Glomerular visceral epithelial cell (primary cell): Measurements from ENCODE around the gene GALNTL6.
"Not testable (repeated sequence)": the region's sequence is repeated elsewhere in the genome, so short reads cannot be mapped to it uniquely, and the experiment has no call there.

Experiments
- DNase-seq: peaks from one replicate; pipeline ENCODE4 v3.0.0-alpha.2; 2016; ENCODE audit errors: extremely low spot score

Gene GALNTL6

GRCh38 chr4:172740434-172740833, 927.2 kb downstream of the GALNTL6 start:
- DNase-seq: no peak

DNA sequence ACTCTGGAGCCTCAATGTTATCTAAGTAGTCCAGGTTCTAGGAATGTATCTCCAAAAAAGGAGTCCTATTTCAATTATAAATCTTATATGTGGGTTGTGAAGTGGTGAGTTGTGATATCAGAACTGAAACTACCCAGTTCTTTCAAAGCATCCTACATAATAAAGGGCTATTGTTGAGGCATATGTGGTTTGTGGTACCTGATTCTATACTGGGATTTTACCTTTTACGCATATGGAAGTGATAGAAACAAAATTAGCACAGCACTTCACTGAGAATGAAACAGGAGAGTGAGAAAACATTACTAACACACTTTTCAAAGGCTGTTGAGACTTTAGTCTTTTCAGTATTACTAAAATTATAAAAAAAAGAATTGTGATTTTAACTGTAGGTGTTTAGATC, 937.7 kb downstream of the GALNTL6 start:
- no peak for DNase-seq

- no peak for DNase-seq
These were observed 938.3 kb downstream of the GALNTL6 start for GRCh38 chr4:172751550-172751949.

- peak; percentile 40 for DNase-seq
These were observed 945.6 kb downstream of the GALNTL6 start for GRCh38 chr4:172758586-172759340.

DNA sequence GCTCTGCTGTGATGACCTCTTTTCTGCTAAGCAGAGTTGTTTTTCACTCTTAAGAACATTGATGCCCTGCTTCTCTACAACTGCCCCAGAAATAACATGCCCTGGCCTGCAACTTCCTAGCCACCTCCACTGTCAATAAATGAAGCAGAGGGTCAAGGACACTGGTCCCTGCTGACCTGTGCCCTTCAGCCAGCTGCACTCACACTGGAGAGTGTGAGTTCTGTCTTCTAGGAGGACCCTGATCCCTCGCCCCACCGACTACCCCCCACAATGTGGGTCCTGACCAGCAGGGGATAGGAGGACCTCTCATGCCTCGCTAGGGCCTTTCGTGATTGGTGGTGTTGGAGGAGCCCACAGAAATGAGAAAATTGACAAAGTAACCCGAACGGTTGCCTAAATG, 947.3 kb downstream of the GALNTL6 start:
- no peak for DNase-seq

DNA sequence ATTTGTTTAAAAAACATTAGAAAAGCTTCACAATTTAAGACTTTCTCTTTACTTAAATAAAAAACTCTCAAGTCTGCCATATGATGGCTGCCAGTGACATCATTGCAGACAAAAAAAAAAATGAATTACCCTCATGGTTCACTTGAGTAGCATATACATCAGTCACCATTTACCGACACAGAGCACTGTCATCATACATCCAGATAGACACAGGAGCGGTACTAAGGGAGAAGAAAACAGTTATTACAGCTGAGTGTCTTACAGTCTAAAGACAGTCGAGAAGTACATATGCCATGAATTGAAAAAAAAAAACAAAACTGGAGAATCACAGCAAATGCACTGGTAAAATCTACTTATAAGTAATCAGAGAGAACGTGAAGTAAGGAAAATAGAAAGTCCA, 949.7 kb downstream of the GALNTL6 start:
- DNase-seq: no peak

DNA sequence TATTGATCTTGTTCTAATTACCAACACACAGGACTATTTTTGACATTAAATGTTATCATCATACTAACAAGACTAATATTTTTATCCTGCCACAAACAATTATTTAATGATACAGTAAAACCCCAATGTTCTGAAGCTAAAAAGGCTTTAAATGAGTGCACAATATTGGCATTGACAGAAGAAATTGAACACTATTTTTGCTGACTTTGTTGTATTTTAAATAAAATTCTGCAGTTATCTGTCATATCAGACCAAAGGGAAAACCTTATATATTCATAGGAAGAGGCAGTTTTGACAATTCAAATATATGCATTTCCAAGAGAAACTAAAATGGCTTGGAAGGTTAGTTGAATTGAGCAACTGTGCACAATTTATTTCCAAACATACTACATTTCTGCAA, 957.6 kb downstream of the GALNTL6 start:
- no peak for DNase-seq

DNA sequence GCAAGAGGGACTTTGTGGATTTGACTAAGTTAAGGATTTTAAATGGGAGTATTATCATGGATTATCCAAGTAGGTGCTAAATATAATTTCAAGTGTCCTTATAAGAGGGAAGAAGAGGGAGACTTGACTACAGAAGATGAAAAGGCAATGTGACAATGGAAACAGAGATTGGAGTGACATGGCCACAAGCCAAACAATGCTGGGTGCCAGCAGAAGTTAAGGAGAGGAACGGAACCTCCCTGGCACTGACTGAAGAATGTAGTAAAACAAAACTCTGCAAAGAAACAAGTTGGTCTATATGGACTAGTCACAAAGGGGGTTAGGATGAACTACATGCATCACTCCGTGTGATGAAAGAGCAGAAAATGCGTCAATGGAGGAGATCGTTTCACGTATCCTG, 959.6 kb downstream of the GALNTL6 start:
- no peak for DNase-seq

DNA sequence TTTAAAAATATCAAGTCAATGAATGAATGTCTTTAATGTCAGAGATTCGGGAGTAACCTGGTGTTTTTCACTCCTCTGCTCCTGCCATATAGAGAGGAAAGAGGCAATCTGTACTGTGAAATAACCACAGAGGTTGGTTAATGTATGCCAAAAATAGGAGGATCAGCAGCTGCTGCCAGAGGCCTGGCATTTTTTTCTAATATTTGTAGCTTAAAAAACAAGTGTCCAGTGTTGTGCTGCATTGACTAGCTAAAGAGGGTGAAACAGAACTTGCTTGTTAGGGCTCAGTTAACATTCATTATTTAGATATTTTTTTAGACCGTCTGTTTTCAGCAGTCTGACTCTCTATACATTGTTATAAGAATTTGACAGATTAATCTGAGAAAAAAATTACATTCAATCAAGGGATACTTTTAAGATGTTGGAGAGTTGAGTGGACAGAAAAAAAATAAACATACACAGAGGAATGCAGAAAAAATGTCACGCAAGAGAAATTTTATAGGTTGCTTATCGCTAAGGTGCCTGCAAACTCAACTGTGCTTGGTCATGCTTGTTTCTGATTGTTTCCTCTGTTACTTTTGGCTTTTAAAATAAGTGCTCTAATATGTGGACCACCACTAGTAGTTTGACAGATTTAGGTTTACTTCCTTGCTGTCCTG, 963.1 kb downstream of the GALNTL6 start:
- DNase-seq: no peak

DNA sequence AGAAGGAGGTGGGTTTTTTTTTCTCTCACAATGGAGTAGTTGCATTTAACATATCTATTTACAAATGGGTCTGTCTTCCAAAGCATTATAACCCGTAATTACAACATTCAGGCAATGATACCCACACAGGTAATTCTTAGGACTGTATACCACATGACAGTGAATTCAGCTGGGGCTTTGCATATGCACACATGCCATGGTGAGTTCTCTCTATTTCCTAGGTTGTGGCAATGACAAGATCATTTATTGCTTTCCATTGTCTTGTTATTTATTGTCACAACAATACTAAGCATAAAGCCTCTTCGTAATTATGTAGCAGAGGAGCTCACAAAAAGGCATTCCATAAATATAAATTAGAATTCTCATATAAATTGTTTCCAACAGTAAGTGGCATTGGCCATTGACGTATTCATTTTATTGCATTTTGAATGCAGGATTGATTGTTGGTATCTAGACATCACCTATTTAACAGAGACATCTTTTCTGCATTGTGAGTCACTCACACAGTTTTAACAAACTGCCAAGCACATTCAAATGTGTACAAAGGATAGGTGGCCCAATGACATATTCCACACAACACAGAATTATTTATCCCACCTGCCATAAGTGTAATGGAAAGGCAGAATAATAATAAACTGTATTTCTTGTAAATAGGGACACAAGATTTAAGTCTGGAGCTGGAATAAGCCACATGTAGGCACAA, 964.7 kb downstream of the GALNTL6 start:
- DNase-seq: no peak

GRCh38 chr4:172778583-172778982, 965.4 kb downstream of the GALNTL6 start:
- DNase-seq: no peak

GRCh38 chr4:172780566-172781081, 967.4 kb downstream of the GALNTL6 start:
- DNase-seq: no peak

DNA sequence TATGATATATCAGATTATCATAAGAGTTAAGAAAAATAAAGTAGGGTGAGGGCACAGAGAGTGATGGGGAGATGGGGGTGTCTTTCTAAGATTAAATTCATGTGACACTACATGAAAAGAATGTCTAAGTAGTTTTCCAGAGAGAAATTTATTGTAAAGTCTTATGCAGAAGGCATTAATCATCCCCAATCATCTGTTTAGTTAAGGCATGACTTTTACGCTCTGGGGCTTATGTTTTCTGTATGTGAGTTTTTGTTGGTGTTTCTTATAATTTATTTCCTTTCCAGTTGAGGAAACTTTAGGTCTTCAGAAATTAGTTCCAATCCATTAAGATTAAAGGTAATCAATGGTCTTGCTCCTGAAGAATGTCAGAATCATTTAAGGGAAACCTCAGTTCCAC, 972.4 kb downstream of the GALNTL6 start:
- no peak for DNase-seq

DNA sequence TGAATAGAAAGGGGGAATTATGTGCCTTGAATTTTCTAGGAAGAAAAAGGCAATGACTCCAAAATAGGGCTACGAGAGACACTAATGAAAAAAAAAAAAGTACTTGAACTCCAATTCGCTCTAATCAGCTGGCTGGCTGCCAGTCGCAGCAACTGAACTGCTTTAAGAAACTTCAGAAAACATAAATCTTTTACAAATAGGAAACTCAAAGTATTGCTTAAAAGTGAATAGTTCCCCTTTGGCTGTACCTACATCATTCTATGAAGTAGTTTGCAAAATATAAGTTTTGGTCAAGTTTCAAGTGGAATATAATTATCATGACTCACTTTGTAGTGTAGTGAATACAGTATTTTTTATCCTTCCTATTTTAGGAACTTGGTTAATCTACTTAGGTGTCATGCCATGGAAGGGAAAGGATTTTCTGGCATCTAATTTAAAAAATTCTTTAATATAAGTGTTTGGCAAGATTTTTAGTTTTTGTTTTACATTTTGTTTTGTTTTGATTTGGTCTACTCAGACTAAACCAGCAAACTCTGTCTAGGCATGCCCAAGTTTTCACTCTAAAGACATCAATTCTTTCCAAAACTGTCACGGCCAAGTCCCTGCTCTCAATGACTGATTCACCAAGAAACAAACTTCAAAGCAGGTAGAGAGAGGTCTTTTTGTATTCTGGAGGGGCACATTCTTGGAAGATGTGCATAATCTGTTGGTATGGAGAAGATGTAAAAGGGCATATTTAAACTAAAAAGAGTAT, 973.0 kb downstream of the GALNTL6 start:
- DNase-seq: no peak

- DNase-seq: no peak
These were observed 973.9 kb downstream of the GALNTL6 start for GRCh38 chr4:172787111-172787510.

DNA sequence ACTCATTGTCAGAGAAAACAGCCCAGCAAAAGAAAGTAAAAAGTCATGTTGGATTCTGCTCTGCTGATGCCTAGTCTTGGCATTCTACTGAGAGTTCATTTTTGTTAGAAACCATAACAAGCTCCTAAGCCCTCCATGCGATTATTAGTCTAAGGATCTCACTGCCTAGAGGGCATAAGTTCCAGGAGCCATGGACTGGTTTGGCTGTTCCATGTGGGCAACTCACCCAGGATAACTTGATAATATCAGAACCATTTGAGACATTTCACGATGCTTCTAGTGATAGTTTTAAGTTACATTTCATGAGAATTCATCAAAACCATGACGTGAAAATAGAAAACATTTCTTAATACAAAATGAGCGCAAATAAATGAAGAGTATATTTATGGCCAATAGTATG, 978.6 kb downstream of the GALNTL6 start:
- DNase-seq: no peak

DNA sequence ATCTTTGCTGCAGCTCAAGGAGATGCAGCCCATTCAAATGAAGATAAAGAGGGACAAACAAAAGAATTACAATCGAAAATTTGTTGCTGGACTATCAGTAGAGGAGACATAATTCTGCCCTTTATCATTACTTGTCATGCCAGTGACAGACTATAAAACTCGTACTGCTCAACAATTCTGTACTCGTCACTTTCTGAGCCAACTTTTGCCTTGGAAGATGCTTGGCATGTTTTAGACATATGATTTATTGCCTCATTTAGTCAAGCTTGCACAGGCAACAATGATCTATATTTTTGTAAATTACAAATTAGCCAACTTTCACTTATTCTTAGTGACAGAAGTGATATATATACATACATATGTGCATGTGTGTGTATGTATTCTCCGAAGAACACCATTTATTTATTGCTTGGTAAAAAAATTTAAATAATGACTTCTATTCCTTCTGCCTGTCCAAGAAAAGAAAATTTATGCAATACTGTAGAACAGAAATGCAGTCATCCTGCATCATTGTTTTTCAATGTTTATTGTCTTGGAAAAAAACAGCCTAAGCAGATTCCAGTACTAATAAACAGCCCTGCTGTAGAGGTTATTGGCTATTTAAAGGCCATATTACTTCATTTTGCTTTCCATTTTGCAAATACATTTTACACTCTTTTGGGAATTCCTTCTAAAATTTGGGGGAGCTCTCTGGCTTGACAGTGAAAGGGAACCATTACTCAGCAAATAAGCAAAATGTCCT, 980.5 kb downstream of the GALNTL6 start:
- no peak for DNase-seq

GRCh38 chr4:172794307-172794703, 981.1 kb downstream of the GALNTL6 start:
- DNase-seq: no peak

- not testable (repeated sequence) for DNase-seq
These were observed 984.1 kb downstream of the GALNTL6 start for GRCh38 chr4:172797281-172797680.

DNA sequence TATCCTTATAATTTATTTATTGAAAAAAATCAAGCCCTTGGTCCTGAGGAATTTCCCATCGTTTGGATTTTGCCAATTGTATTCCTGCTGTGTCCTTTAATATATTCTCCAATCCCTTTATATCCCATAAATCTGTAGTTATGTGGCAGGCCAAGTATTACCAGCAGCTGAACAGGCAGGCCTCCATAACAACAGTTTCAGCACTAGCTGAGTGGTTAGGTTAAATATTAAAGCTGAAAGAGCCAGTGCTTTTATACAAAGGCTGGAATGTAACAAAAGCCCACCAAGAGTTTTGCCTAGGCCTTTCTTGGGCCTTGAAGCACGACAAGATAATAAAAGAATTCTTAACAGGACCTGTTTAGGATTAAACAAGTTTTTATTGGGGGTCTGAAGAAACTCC, 988.8 kb downstream of the GALNTL6 start:
- no peak for DNase-seq

- no peak for DNase-seq
These were observed 993.6 kb downstream of the GALNTL6 start for GRCh38 chr4:172806841-172807240.
